H9 (cell line): ENCODE data around the gene TRIM24. TPM values are rescaled to one million over a fixed set of nuclear protein-coding genes. Genes with fewer than 3 reads are reported as not detected.

Source experiments
- DNase-seq: peaks from one replicate; pipeline ENCODE4 v3.0.0-alpha.2; 2017
- H2AFZ ChIP-seq: one replicate; pipeline ENCODE4 v1.6.1; 2013; ENCODE audit warnings: mild to moderate bottlenecking, low read length, control low read depth, moderate library complexity
- H2AK5ac ChIP-seq: 2 replicates; pipeline ENCODE4 v1.6.1; 2013; ENCODE audit warnings: low read length, control low read depth, mixed read lengths; ENCODE audit not compliant: insufficient read length
- H2BK120ac ChIP-seq: one replicate; pipeline ENCODE4 v1.6.1; 2013; ENCODE audit warnings: low read depth, mild to moderate bottlenecking, low read length, control low read depth, inconsistent platforms; ENCODE audit not compliant: poor library complexity, severe bottlenecking
- H2BK12ac ChIP-seq: 2 replicates; pipeline ENCODE4 v1.6.1; 2013; ENCODE audit warnings: low read length, control low read depth, mixed read lengths, low read depth; ENCODE audit not compliant: insufficient read length
- H2BK15ac ChIP-seq: 2 replicates; pipeline ENCODE4 v1.6.1; 2013; ENCODE audit warnings: low read depth, low read length, control low read depth
- H2BK20ac ChIP-seq: one replicate; pipeline ENCODE4 v1.6.1; 2013; ENCODE audit warnings: low read depth, mild to moderate bottlenecking, low read length, control low read depth, inconsistent platforms; ENCODE audit not compliant: poor library complexity, severe bottlenecking
- H2BK5ac ChIP-seq: 2 replicates; pipeline ENCODE4 v1.6.1; 2013; ENCODE audit warnings: low read length, control low read depth, mixed read lengths; ENCODE audit not compliant: insufficient read length
- H3K14ac ChIP-seq: 2 replicates; pipeline ENCODE4 v1.6.1; 2013; ENCODE audit warnings: low read length, control low read depth; ENCODE audit not compliant: insufficient read depth
- H3K18ac ChIP-seq: 2 replicates; pipeline ENCODE4 v1.6.1; 2013; ENCODE audit warnings: low read depth, mild to moderate bottlenecking, mixed read lengths, low read length, control low read depth; ENCODE audit not compliant: insufficient read length
- H3K23ac ChIP-seq: 2 replicates; pipeline ENCODE4 v1.6.1; 2013; ENCODE audit warnings: low read length, control low read depth, mixed read lengths, low read depth; ENCODE audit not compliant: insufficient read length
- H3K23me2 ChIP-seq: 2 replicates; pipeline ENCODE4 v1.6.1; 2013; ENCODE audit warnings: low read depth, mild to moderate bottlenecking, mixed read lengths, low read length, control low read depth; ENCODE audit not compliant: insufficient read length, poor library complexity, severe bottlenecking
- H3K27ac ChIP-seq: 2 replicates; pipeline ENCODE4 v1.5.1; 2013; ENCODE audit warnings: low read length, control low read depth, mixed read lengths, low read depth; ENCODE audit not compliant: insufficient read length
- H3K27me3 ChIP-seq: 2 replicates; pipeline ENCODE4 v1.6.1; 2013; ENCODE audit warnings: low read length, control low read depth, inconsistent platforms; ENCODE audit not compliant: insufficient read depth
- H3K4ac ChIP-seq: 2 replicates; pipeline ENCODE4 v1.6.1; 2013; ENCODE audit warnings: low read depth, mild to moderate bottlenecking, control low read depth, inconsistent platforms, low read length, moderate library complexity
- H3K4me1 ChIP-seq: 2 replicates; pipeline ENCODE4 v1.6.1; 2013; ENCODE audit warnings: low read length, control low read depth, inconsistent platforms; ENCODE audit not compliant: insufficient read depth
- H3K4me2 ChIP-seq: 2 replicates; pipeline ENCODE4 v1.6.1; 2013; ENCODE audit warnings: low read length, control low read depth, mixed read lengths; ENCODE audit not compliant: insufficient read length, insufficient read depth
- H3K56ac ChIP-seq: 2 replicates; pipeline ENCODE4 v1.6.1; 2013; ENCODE audit warnings: low read depth, mild to moderate bottlenecking, mixed read lengths, low read length, control low read depth; ENCODE audit not compliant: insufficient read length
- H3K79me1 ChIP-seq: 2 replicates; pipeline ENCODE4 v1.6.1; 2013; ENCODE audit warnings: low read depth, mild to moderate bottlenecking, moderate library complexity, low read length, control low read depth, inconsistent platforms; ENCODE audit not compliant: insufficient read depth, poor library complexity, severe bottlenecking
- H3K79me2 ChIP-seq: 2 replicates; pipeline ENCODE4 v1.6.1; 2013; ENCODE audit warnings: low read length, control low read depth, inconsistent platforms; ENCODE audit not compliant: insufficient read depth
- H3K9ac ChIP-seq: 2 replicates; pipeline ENCODE4 v1.6.1; 2013; ENCODE audit warnings: low read length, control low read depth, mixed read lengths; ENCODE audit not compliant: insufficient read length; ENCODE audit errors: extremely low read depth
- H3K9me3 ChIP-seq: one replicate; pipeline ENCODE4 v1.6.1; 2013; ENCODE audit warnings: low read depth, low read length, inconsistent platforms; ENCODE audit not compliant: control insufficient read depth
- H3T11ph ChIP-seq: one replicate; pipeline ENCODE4 v1.6.1; 2013; ENCODE audit warnings: mild to moderate bottlenecking, low read length, control low read depth, inconsistent platforms
- H4K20me1 ChIP-seq: one replicate; pipeline ENCODE4 v1.6.1; 2013; ENCODE audit not compliant: control insufficient read depth, insufficient read length, insufficient read depth
- H4K5ac ChIP-seq: 2 replicates; pipeline ENCODE4 v1.6.1; 2013; ENCODE audit warnings: low read depth, mild to moderate bottlenecking, mixed read lengths, low read length, control low read depth; ENCODE audit not compliant: insufficient read length
- H4K8ac ChIP-seq: replicated peaks from 2 replicates; pipeline ENCODE4 v1.6.1; 2013; ENCODE audit warnings: low read length, control low read depth, mixed read lengths, low read depth; ENCODE audit not compliant: insufficient read length
- H4K91ac ChIP-seq: 2 replicates; pipeline ENCODE4 v1.6.1; 2013; ENCODE audit warnings: low read depth, mild to moderate bottlenecking, moderate library complexity, mixed read lengths, low read length, control low read depth; ENCODE audit not compliant: insufficient read length
- H3K27ac Mint-ChIP-seq, 3 experiments: 2 replicates in 2 of 3; 3 replicates in 1 of 3; pipeline ENCODE4 v1.8.0; 2020 to 2021; ENCODE audit warnings: mixed read lengths in 3 of 3, mild to moderate bottlenecking in 1 of 3, moderate library complexity in 1 of 3
- H3K27me3 Mint-ChIP-seq: 2 replicates; pipeline ENCODE4 v1.8.0; 2021; ENCODE audit warnings: low read depth, mild to moderate bottlenecking, moderate library complexity, mixed read lengths
- H3K36me3 Mint-ChIP-seq, 3 experiments: 2 replicates in 2 of 3; 3 replicates in 1 of 3; pipeline ENCODE4 v1.8.0; 2020 to 2021; ENCODE audit warnings: low read depth in 3 of 3, mixed read lengths in 3 of 3; ENCODE audit not compliant: insufficient read depth in 1 of 3
- H3K4me1 Mint-ChIP-seq, 2 experiments: 2 replicates each; pipeline ENCODE4 v1.8.0; 2020; ENCODE audit warnings: mixed read lengths in 2 of 2
- H3K4me3 Mint-ChIP-seq, 2 experiments: 2 replicates in 1 of 2; 3 replicates in 1 of 2; pipeline ENCODE4 v1.8.0; 2020 to 2021; ENCODE audit warnings: mild to moderate bottlenecking in 2 of 2, mixed read lengths in 2 of 2, moderate library complexity in 1 of 2
- H3K9me3 Mint-ChIP-seq, 2 experiments: 2 replicates in 1 of 2; 3 replicates in 1 of 2; pipeline ENCODE4 v1.8.0; 2020; ENCODE audit warnings: mild to moderate bottlenecking in 2 of 2, mixed read lengths in 2 of 2, moderate library complexity in 1 of 2
- WGBS: extraction: QIAGEN DNeasy Blood & Tissue Kit; methylation state at CpG from one replicate; pipeline ENCODE4 v1.1.7; 2013; ENCODE audit warnings: missing lambda C conversion rate, low lambda C conversion rate, mixed read lengths; ENCODE audit not compliant: insufficient read length; ENCODE audit errors: extremely low coverage; 5-methylcytosine and 5-hydroxymethylcytosine counted together
- total RNA-seq: library from RNA; stranded (reverse); gene quantifications from 2 replicates; pipeline ENCODE4 v1.2.1, GENCODE V29; 2021
- TF ChIP-seq, protein P1 (sequence below): fragments of 200-600 bp; sonication (generic); conservative IDR thresholded peaks from 3 replicates; pipeline ENCODE4 v1.8.0; 2021; ENCODE audit warnings: antibody characterized with exemption, mild to moderate bottlenecking

Gene TRIM24
- total RNA-seq, 1 experiment from 2014 or later, result 260 TPM

DNA sequence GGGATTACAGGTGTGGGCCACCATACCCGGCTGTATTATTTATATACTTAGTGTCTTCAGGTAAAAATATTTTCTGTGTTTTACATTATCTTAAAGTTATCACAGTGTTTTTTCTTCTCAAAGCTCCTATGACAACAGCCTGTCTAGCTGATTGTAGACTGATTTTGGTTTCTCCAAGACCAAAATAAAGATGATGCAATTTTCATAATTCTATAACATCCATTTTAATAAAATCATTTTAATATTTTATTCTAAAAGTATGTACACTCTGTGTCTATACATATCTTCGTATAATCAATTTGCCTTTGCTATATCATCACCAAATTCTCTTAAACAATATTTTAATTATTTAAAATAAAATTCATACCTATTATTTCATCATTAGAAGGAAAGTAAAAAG lies 108.6 kb downstream of the TRIM24 start:
- Histone ChIP-seq H2BK15ac (no peak overlapping the region), H3K27me3 (no peaks in the 10 kb centered on the region), H3K79me2 (no peaks in the 10 kb centered on the region), H4K8ac (no peak overlapping the region), H3K79me1 (no peaks in the 10 kb centered on the region), H2BK120ac (no peak overlapping the region), H3K4me1 (no peaks in the 10 kb centered on the region), H2BK20ac (no peak overlapping the region), H3K9ac (no peak overlapping the region), H3K4ac (no peak overlapping the region), H3K14ac (no peak overlapping the region), H3K9me3 (peaks cover 31% of the 10 kb centered on the region), H2BK5ac (no peak overlapping the region), H3K23ac (no peak overlapping the region), H4K91ac (no peak overlapping the region), H4K5ac (no peak overlapping the region), H2BK12ac (no peak overlapping the region), H3T11ph (no peak overlapping the region), H3K56ac (no peak overlapping the region), H3K23me2 (no peaks in the 10 kb centered on the region), H4K20me1 (no peaks in the 10 kb centered on the region), H2AK5ac (no peak overlapping the region), H2AFZ (no peak overlapping the region), H3K27ac (no peak overlapping the region), H3K18ac (no peak overlapping the region), H3K4me2 (no peak overlapping the region)
- TF ChIP-seq, protein P1, sequence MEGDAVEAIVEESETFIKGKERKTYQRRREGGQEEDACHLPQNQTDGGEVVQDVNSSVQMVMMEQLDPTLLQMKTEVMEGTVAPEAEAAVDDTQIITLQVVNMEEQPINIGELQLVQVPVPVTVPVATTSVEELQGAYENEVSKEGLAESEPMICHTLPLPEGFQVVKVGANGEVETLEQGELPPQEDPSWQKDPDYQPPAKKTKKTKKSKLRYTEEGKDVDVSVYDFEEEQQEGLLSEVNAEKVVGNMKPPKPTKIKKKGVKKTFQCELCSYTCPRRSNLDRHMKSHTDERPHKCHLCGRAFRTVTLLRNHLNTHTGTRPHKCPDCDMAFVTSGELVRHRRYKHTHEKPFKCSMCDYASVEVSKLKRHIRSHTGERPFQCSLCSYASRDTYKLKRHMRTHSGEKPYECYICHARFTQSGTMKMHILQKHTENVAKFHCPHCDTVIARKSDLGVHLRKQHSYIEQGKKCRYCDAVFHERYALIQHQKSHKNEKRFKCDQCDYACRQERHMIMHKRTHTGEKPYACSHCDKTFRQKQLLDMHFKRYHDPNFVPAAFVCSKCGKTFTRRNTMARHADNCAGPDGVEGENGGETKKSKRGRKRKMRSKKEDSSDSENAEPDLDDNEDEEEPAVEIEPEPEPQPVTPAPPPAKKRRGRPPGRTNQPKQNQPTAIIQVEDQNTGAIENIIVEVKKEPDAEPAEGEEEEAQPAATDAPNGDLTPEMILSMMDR, result no peak
- H3K4me1 Mint-ChIP-seq, result peaks cover 9 to 23% of the 10 kb centered on the region in 2 experiments
- H3K27me3 Mint-ChIP-seq, result peaks cover 2% of the 10 kb centered on the region; the same call in 1 of the 2 replicates
- H3K4me3 Mint-ChIP-seq, result no peak overlapping the region
- 100% methylated on average over 1 of the region's 2 CpGs for WGBS
- H3K9me3 Mint-ChIP-seq, result peaks cover 16 to 24% of the 10 kb centered on the region in 2 experiments
- H3K27ac Mint-ChIP-seq, result no peak overlapping the region
- H3K36me3 Mint-ChIP-seq, result peaks cover 69 to 94% (median 91%) of the 10 kb centered on the region in 3 experiments
- DNase-seq, result no peak
